Muscle of leg (tissue), 16 donors: ENCODE measurements around the gene RPL35A. TPM values are rescaled to one million over a fixed set of nuclear protein-coding genes. Genes with fewer than 3 reads are reported as not detected.
"Not testable (repeated sequence)": the region's sequence is repeated elsewhere in the genome, so short reads cannot be mapped to it uniquely, and the experiment has no call there.

Source experiments
- DNase-seq: peaks from one replicate; pipeline ENCODE4 v3.0.0; 2013
- H3K27ac ChIP-seq: one replicate; pipeline ENCODE4 v1.5.1; 2013; ENCODE audit warnings: mild to moderate bottlenecking, low read length, control low read depth
- H3K27me3 ChIP-seq: one replicate; pipeline ENCODE4 v1.6.1; 2013; ENCODE audit warnings: low read length; ENCODE audit not compliant: control insufficient read depth, insufficient read depth
- H3K36me3 ChIP-seq: one replicate; pipeline ENCODE4 v1.6.1; 2013; ENCODE audit warnings: low read length; ENCODE audit not compliant: control insufficient read depth, insufficient read depth
- H3K4me1 ChIP-seq: one replicate; pipeline ENCODE4 v1.6.1; 2013; ENCODE audit warnings: low read length; ENCODE audit not compliant: control insufficient read depth, insufficient read depth
- H3K4me3 ChIP-seq: one replicate; pipeline ENCODE4 v1.5.1; 2013; ENCODE audit warnings: low read length, control low read depth
- H3K9me3 ChIP-seq: replicated peaks from 2 replicates; pipeline ENCODE4 v1.6.1; 2013; ENCODE audit warnings: low read depth, low read length; ENCODE audit not compliant: control insufficient read depth
- WGBS: methylation state at CpG from one replicate; pipeline ENCODE4 v1.1.5; 2013; ENCODE audit warnings: missing lambda C conversion rate; ENCODE audit not compliant: insufficient coverage; 5-methylcytosine and 5-hydroxymethylcytosine counted together
- long read RNA-seq, 11 donors: transcript quantifications; one replicate each; lab custom pipeline, GENCODE V29; 2026
- polyA plus RNA-seq, 8 donors: library from polyadenylated mRNA; unstranded; fragments of 120-200 nt; gene quantifications; one replicate each; pipeline versions ENCODE4 v1.2.1 to v1.2.3, GENCODE V29; 2013; ENCODE audit warnings: inconsistent platforms in 1 of 8, low replicate concordance in 1 of 8; ENCODE audit not compliant: insufficient read length in 8 of 8, insufficient read depth in 1 of 8
- total RNA-seq: library from RNA; stranded (reverse); fragments of 120-200 nt; gene quantifications from one replicate; pipeline ENCODE4 v1.2.4, GENCODE V29; 2013

Gene RPL35A
- 3,120 TPM for total RNA-seq
- polyA plus RNA-seq = 1,000 to 10,000 TPM; 1,730 to 2,300 (median 2,093) TPM
- long read RNA-seq, donor 1, transcript RPL35A-207 (2 exons, 687 nt) = minor isoform, 42 of 1,369 reads
- long read RNA-seq, donor 1, transcript RPL35A-206 (5 exons, 1,444 nt) = major isoform, 623 of 1,369 reads
- long read RNA-seq, donor 1, transcript RPL35A-208 (4 exons, 677 nt) = minor isoform, 67 of 1,369 reads
- long read RNA-seq, donor 1, transcript RPL35A-209 (3 exons, 579 nt) = minor isoform, 12 of 1,369 reads
- long read RNA-seq, donor 1, partial matches to known transcripts = 557 of 1,369 reads
- long read RNA-seq, donor 1, other reads (novel, unspliced or antisense) = 53 of 1,369 reads
- long read RNA-seq, donor 2, transcript RPL35A-207 (2 exons, 687 nt) = minor isoform, 25 of 449 reads
- long read RNA-seq, donor 2, transcript RPL35A-206 (5 exons, 1,444 nt) = major isoform, 183 of 449 reads
- long read RNA-seq, donor 2, transcript RPL35A-208 (4 exons, 677 nt) = minor isoform, 15 of 449 reads
- long read RNA-seq, donor 2, transcript RPL35A-205 (5 exons, 553 nt) = minor isoform, 6 of 449 reads
- long read RNA-seq, donor 2, partial matches to known transcripts = 198 of 449 reads
- long read RNA-seq, donor 2, other reads (novel, unspliced or antisense) = 15 of 449 reads
- long read RNA-seq, donor 3, transcript RPL35A-208 (4 exons, 677 nt) = minor isoform, 90 of 1,881 reads
- long read RNA-seq, donor 3, transcript RPL35A-205 (5 exons, 553 nt) = minor isoform, 18 of 1,881 reads
- long read RNA-seq, donor 3, transcript RPL35A-207 (2 exons, 687 nt) = minor isoform, 40 of 1,881 reads
- long read RNA-seq, donor 3, transcript RPL35A-206 (5 exons, 1,444 nt) = major isoform, 1,062 of 1,881 reads
- long read RNA-seq, donor 3, partial matches to known transcripts = 614 of 1,881 reads
- long read RNA-seq, donor 3, other reads (novel, unspliced or antisense) = 38 of 1,881 reads
- long read RNA-seq, donor 4, transcript RPL35A-207 (2 exons, 687 nt) = minor isoform, 61 of 1,795 reads
- long read RNA-seq, donor 4, transcript RPL35A-208 (4 exons, 677 nt) = minor isoform, 41 of 1,795 reads
- long read RNA-seq, donor 4, transcript RPL35A-206 (5 exons, 1,444 nt) = major isoform, 924 of 1,795 reads
- long read RNA-seq, donor 4, transcript RPL35A-209 (3 exons, 579 nt) = minor isoform, 18 of 1,795 reads
- long read RNA-seq, donor 4, partial matches to known transcripts = 652 of 1,795 reads
- long read RNA-seq, donor 4, other reads (novel, unspliced or antisense) = 79 of 1,795 reads
- long read RNA-seq, donor 5, transcript RPL35A-209 (3 exons, 579 nt) = minor isoform, 66 of 6,802 reads
- long read RNA-seq, donor 5, transcript RPL35A-207 (2 exons, 687 nt) = minor isoform, 243 of 6,802 reads
- long read RNA-seq, donor 5, transcript RPL35A-206 (5 exons, 1,444 nt) = major isoform, 2,807 of 6,802 reads
- long read RNA-seq, donor 5, transcript RPL35A-208 (4 exons, 677 nt) = minor isoform, 351 of 6,802 reads
- long read RNA-seq, donor 5, partial matches to known transcripts = 2,926 of 6,802 reads
- long read RNA-seq, donor 5, other reads (novel, unspliced or antisense) = 344 of 6,802 reads
- long read RNA-seq, donor 6, transcript RPL35A-209 (3 exons, 579 nt) = minor isoform, 58 of 6,780 reads
- long read RNA-seq, donor 6, transcript RPL35A-207 (2 exons, 687 nt) = minor isoform, 229 of 6,780 reads
- long read RNA-seq, donor 6, transcript RPL35A-206 (5 exons, 1,444 nt) = major isoform, 3,098 of 6,780 reads
- long read RNA-seq, donor 6, transcript RPL35A-208 (4 exons, 677 nt) = minor isoform, 377 of 6,780 reads
- long read RNA-seq, donor 6, partial matches to known transcripts = 2,607 of 6,780 reads
- long read RNA-seq, donor 6, other reads (novel, unspliced or antisense) = 346 of 6,780 reads
- long read RNA-seq, donor 7, transcript RPL35A-208 (4 exons, 677 nt) = minor isoform, 250 of 5,218 reads
- long read RNA-seq, donor 7, transcript RPL35A-207 (2 exons, 687 nt) = minor isoform, 190 of 5,218 reads
- long read RNA-seq, donor 7, transcript RPL35A-206 (5 exons, 1,444 nt) = major isoform, 2,049 of 5,218 reads
- long read RNA-seq, donor 7, transcript RPL35A-209 (3 exons, 579 nt) = minor isoform, 53 of 5,218 reads
- long read RNA-seq, donor 7, partial matches to known transcripts = 2,387 of 5,218 reads
- long read RNA-seq, donor 7, other reads (novel, unspliced or antisense) = 242 of 5,218 reads
- long read RNA-seq, donor 8, transcript RPL35A-208 (4 exons, 677 nt) = minor isoform, 146 of 3,440 reads
- long read RNA-seq, donor 8, transcript RPL35A-209 (3 exons, 579 nt) = minor isoform, 36 of 3,440 reads
- long read RNA-seq, donor 8, transcript RPL35A-207 (2 exons, 687 nt) = minor isoform, 177 of 3,440 reads
- long read RNA-seq, donor 8, transcript RPL35A-206 (5 exons, 1,444 nt) = major isoform, 1,536 of 3,440 reads
- long read RNA-seq, donor 8, partial matches to known transcripts = 1,334 of 3,440 reads
- long read RNA-seq, donor 8, other reads (novel, unspliced or antisense) = 189 of 3,440 reads
- long read RNA-seq, donor 9, transcript RPL35A-207 (2 exons, 687 nt) = minor isoform, 145 of 3,727 reads
- long read RNA-seq, donor 9, transcript RPL35A-206 (5 exons, 1,444 nt) = major isoform, 1,385 of 3,727 reads
- long read RNA-seq, donor 9, transcript RPL35A-209 (3 exons, 579 nt) = minor isoform, 42 of 3,727 reads
- long read RNA-seq, donor 9, transcript RPL35A-208 (4 exons, 677 nt) = minor isoform, 197 of 3,727 reads
- long read RNA-seq, donor 9, partial matches to known transcripts = 1,762 of 3,727 reads
- long read RNA-seq, donor 9, other reads (novel, unspliced or antisense) = 165 of 3,727 reads
- long read RNA-seq, donor 10, transcript RPL35A-209 (3 exons, 579 nt) = minor isoform, 52 of 5,619 reads
- long read RNA-seq, donor 10, transcript RPL35A-206 (5 exons, 1,444 nt) = major isoform, 2,429 of 5,619 reads
- long read RNA-seq, donor 10, transcript RPL35A-207 (2 exons, 687 nt) = minor isoform, 257 of 5,619 reads
- long read RNA-seq, donor 10, transcript RPL35A-208 (4 exons, 677 nt) = minor isoform, 216 of 5,619 reads
- long read RNA-seq, donor 10, partial matches to known transcripts = 2,282 of 5,619 reads
- long read RNA-seq, donor 10, other reads (novel, unspliced or antisense) = 344 of 5,619 reads
- long read RNA-seq, donor 11, transcript RPL35A-207 (2 exons, 687 nt) = minor isoform, 123 of 3,806 reads
- long read RNA-seq, donor 11, transcript RPL35A-206 (5 exons, 1,444 nt) = major isoform, 1,637 of 3,806 reads
- long read RNA-seq, donor 11, transcript RPL35A-205 (5 exons, 553 nt) = minor isoform, 22 of 3,806 reads
- long read RNA-seq, donor 11, transcript RPL35A-208 (4 exons, 677 nt) = minor isoform, 184 of 3,806 reads
- long read RNA-seq, donor 11, partial matches to known transcripts = 1,595 of 3,806 reads
- long read RNA-seq, donor 11, other reads (novel, unspliced or antisense) = 220 of 3,806 reads

GRCh38 chr3:197949778-197950676 lies at the start of gene RPL35A:
TSS of gene RPL35A (plus strand) at chr3:197950190. CDS start at chr3:197950968, 778 bp downstream.
- Histone ChIP-seq H3K27me3 (no peaks in the 10 kb centered on the region), H3K4me1 (peaks cover 19% of the 10 kb centered on the region), H3K4me3 (peak within 1 kb of the TSS; percentile 84), H3K9me3 (no peaks in the 10 kb centered on the region), H3K27ac (peak within 1 kb of the TSS; percentile 89), H3K36me3 (peaks cover 40% of the 10 kb centered on the region)
- DNase-seq = peak; percentile 97
- WGBS = 0% methylated on average over 25 of the region's 36 CpGs

GRCh38 chr3:197901626-197902025 lies 48.4 kb upstream of the RPL35A start:
- WGBS = 96% methylated on average over 4 of the region's 4 CpGs
- H3K9me3 ChIP-seq = no peaks in the 10 kb centered on the region
- H3K27ac ChIP-seq = no peak overlapping the region
- no peak for DNase-seq
- H3K27me3 ChIP-seq = no peaks in the 10 kb centered on the region
- H3K4me3 ChIP-seq = no peak overlapping the region
- peaks cover 2% of the 10 kb centered on the region for H3K4me1 ChIP-seq
- H3K36me3 ChIP-seq = no peaks in the 10 kb centered on the region

- WGBS = 10% methylated on average over 12 of the region's 17 CpGs
- Histone ChIP-seq H3K4me1 (peaks cover 2% of the 10 kb centered on the region), H3K9me3 (no peaks in the 10 kb centered on the region), H3K4me3 (no peak overlapping the region), H3K36me3 (no peaks in the 10 kb centered on the region), H3K27me3 (no peaks in the 10 kb centered on the region), H3K27ac (no peak overlapping the region)
- peak; percentile 94 for DNase-seq
These were observed 43.8 kb upstream of the RPL35A start for GRCh38 chr3:197906023-197906849.

GRCh38 chr3:197906850-197907187 lies 43.2 kb upstream of the RPL35A start:
- whole genome bisulfite sequencing = 76% methylated on average over 3 of the region's 3 CpGs
- Histone ChIP-seq H3K4me1 (peaks cover 2% of the 10 kb centered on the region), H3K4me3 (no peak overlapping the region), H3K27ac (no peak overlapping the region), H3K9me3 (no peaks in the 10 kb centered on the region), H3K36me3 (no peaks in the 10 kb centered on the region), H3K27me3 (no peaks in the 10 kb centered on the region)
- DNase-seq = no peak

GRCh38 chr3:197907196-197907595 lies 42.8 kb upstream of the RPL35A start:
- H3K4me3 ChIP-seq = no peak overlapping the region
- H3K4me1 ChIP-seq = peaks cover 2% of the 10 kb centered on the region
- H3K36me3 ChIP-seq = no peaks in the 10 kb centered on the region
- WGBS = no CpG with 5 or more reads among the region's 2 CpGs
- no peaks in the 10 kb centered on the region for H3K9me3 ChIP-seq
- no peaks in the 10 kb centered on the region for H3K27me3 ChIP-seq
- no peak for DNase-seq
- no peak overlapping the region for H3K27ac ChIP-seq

- H3K27ac ChIP-seq, H3K4me1 ChIP-seq, DNase-seq, H3K4me3 ChIP-seq, H3K9me3 ChIP-seq, H3K36me3 ChIP-seq, H3K27me3 ChIP-seq: not testable (repeated sequence)
- WGBS = 100% methylated on average over 1 of the region's 2 CpGs
These were observed 41.4 kb upstream of the RPL35A start for GRCh38 chr3:197908550-197908949.
